ENCODE measurements around the gene ZMYM4.
"Not testable (repeated sequence)": the region's sequence is repeated elsewhere in the genome, so short reads cannot be mapped to it uniquely, and the experiment has no call there.

ZMYM4 gene

GRCh38 chr1:35268282-35269200 lies at the start of gene ZMYM4:
TSS of gene ZMYM4 (plus strand) at chr1:35268709. CDS start at chr1:35269047, 338 bp downstream.
- DNase-seq (ENCODE audit: low read depth, low spot score): peak; percentile 77

- no peak for DNase-seq (ENCODE audit: low read depth, low spot score)
Measured at GRCh38 chr1:35220976-35221375, 47.5 kb upstream of the ZMYM4 start.

- DNase-seq (ENCODE audit: low read depth, low spot score): no peak
Measured at GRCh38 chr1:35222322-35223083, 46.0 kb upstream of the ZMYM4 start.

- DNase-seq (ENCODE audit: low read depth, low spot score): no peak
Measured at GRCh38 chr1:35223084-35223630, 45.4 kb upstream of the ZMYM4 start.

GRCh38 chr1:35226546-35226945 lies 42.0 kb upstream of the ZMYM4 start:
- DNase-seq (ENCODE audit: low read depth, low spot score): no peak

- no peak for DNase-seq (ENCODE audit: low read depth, low spot score)
Measured at GRCh38 chr1:35229587-35230360, 38.7 kb upstream of the ZMYM4 start.

- DNase-seq (ENCODE audit: low read depth, low spot score): no peak
Measured at GRCh38 chr1:35231287-35231686, 37.2 kb upstream of the ZMYM4 start.

GRCh38 chr1:35236772-35237171 lies 31.7 kb upstream of the ZMYM4 start:
- not testable (repeated sequence) for DNase-seq (ENCODE audit: low read depth, low spot score)

GRCh38 chr1:35243691-35244090 lies 24.8 kb upstream of the ZMYM4 start:
- no peak for DNase-seq (ENCODE audit: low read depth, low spot score)

GRCh38 chr1:35247256-35247655 lies 21.3 kb upstream of the ZMYM4 start:
- no peak for DNase-seq (ENCODE audit: low read depth, low spot score)

GRCh38 chr1:35253941-35254340 lies 14.6 kb upstream of the ZMYM4 start:
- no peak for DNase-seq (ENCODE audit: low read depth, low spot score)

GRCh38 chr1:35255276-35255675 lies 13.2 kb upstream of the ZMYM4 start:
- DNase-seq (ENCODE audit: low read depth, low spot score): no peak

- no peak for DNase-seq (ENCODE audit: low read depth, low spot score)
Measured at GRCh38 chr1:35259561-35259960, 8.9 kb upstream of the ZMYM4 start.

- DNase-seq (ENCODE audit: low read depth, low spot score): no peak
Measured at GRCh38 chr1:35261412-35262120, 6.9 kb upstream of the ZMYM4 start.

GRCh38 chr1:35264035-35264434 lies 4.5 kb upstream of the ZMYM4 start:
- DNase-seq (ENCODE audit: low read depth, low spot score): no peak

- DNase-seq (ENCODE audit: low read depth, low spot score): no peak
Measured at GRCh38 chr1:35264871-35265270, 3.6 kb upstream of the ZMYM4 start.

- no peak for DNase-seq (ENCODE audit: low read depth, low spot score)
Measured at GRCh38 chr1:35266306-35266705, 2.2 kb upstream of the ZMYM4 start.

GRCh38 chr1:35269201-35269988 lies 886 bp downstream of the ZMYM4 start:
- DNase-seq (ENCODE audit: low read depth, low spot score): no peak

- DNase-seq (ENCODE audit: low read depth, low spot score): no peak
Measured at GRCh38 chr1:35269989-35270289, 1.4 kb downstream of the ZMYM4 start.

GRCh38 chr1:35270836-35271235 lies 2.3 kb downstream of the ZMYM4 start:
- DNase-seq (ENCODE audit: low read depth, low spot score): no peak
